Esophagus squamous epithelium (tissue), 4 donors: ENCODE results near the gene RGS8.

ENCODE experiments used
- CTCF ChIP-seq, 6 experiments: fragments of 450-650 bp in 4 of 6; fragments of 200-600 bp in 2 of 6; sonication (generic) in 2 of 6; IDR thresholded peaks; one replicate each; pipeline ENCODE4 v1.5.1; 2016 to 2019; ENCODE audit warnings: antibody characterized with exemption in 6 of 6, mild to moderate bottlenecking in 4 of 6, moderate library complexity in 4 of 6
- POLR2A ChIP-seq, 4 donors: fragments of 450-650 bp; IDR thresholded peaks; one replicate each; pipeline ENCODE4 v1.6.1; 2017; ENCODE audit warnings: antibody characterized with exemption in 4 of 4, mild to moderate bottlenecking in 4 of 4, moderate library complexity in 3 of 4

- TF ChIP-seq CTCF (IDR thresholded peaks at IDR 0.05), result no peak
- no peak for TF ChIP-seq POLR2A (IDR thresholded peaks at IDR 0.05)
Measured at GRCh38 chr1:182713492-182713891, 29.1 kb upstream of the RGS8 start.
